ENCODE measurements around the gene FOLR2.

- TF ChIP-seq CTCF (IDR thresholded peaks at IDR 0.05): peak in 2 of 4 experiments; percentile 4 to 9
- peak in 1 of 2 donors; percentile 6 for TF ChIP-seq POLR2A (IDR thresholded peaks at IDR 0.05)
These were observed 7.3 kb downstream of the FOLR2 start for GRCh38 chr11:72223615-72224563.
